GM12864 (cell line): Measurements from ENCODE around the gene EIPR1.

Experiments
- DNase-seq: peaks from one replicate; pipeline ENCODE4 v3.0.0-alpha.2; 2011; ENCODE audit warnings: low read depth
- H3K4me3 ChIP-seq: 2 replicates; pipeline ENCODE4 v1.5.1; 2011; ENCODE audit warnings: mild to moderate bottlenecking, low read depth, low read length, control low read depth
- CTCF ChIP-seq: IDR thresholded peaks from 2 replicates; pipeline ENCODE4 v1.5.1; 2011; ENCODE audit warnings: low read depth, mild to moderate bottlenecking, moderate library complexity, low read length, control low read depth, inconsistent platforms; ENCODE audit errors: missing control alignments

The EIPR1 gene

GRCh38 chr2:3313781-3314375 lies 63.7 kb downstream of the EIPR1 start:
- DNase-seq, result no peak
- no peak for TF ChIP-seq CTCF
- no peak overlapping the region for H3K4me3 ChIP-seq

- DNase-seq, result no peak
- TF ChIP-seq CTCF, result no peak
- H3K4me3 ChIP-seq, result no peak overlapping the region
Measured at GRCh38 chr2:3312576-3313345, 64.9 kb downstream of the EIPR1 start.

- no peak for TF ChIP-seq CTCF
- no peak overlapping the region for H3K4me3 ChIP-seq
- no peak for DNase-seq
Measured at GRCh38 chr2:3311601-3312000, 66.0 kb downstream of the EIPR1 start.

GRCh38 chr2:3309496-3310355 lies 67.9 kb downstream of the EIPR1 start:
- DNase-seq, result no peak
- no peak for TF ChIP-seq CTCF
- no peak overlapping the region for H3K4me3 ChIP-seq

GRCh38 chr2:3307901-3308300 lies 69.7 kb downstream of the EIPR1 start:
- DNase-seq, result no peak
- no peak overlapping the region for H3K4me3 ChIP-seq
- TF ChIP-seq CTCF, result no peak

- TF ChIP-seq CTCF, result no peak
- DNase-seq, result no peak
- H3K4me3 ChIP-seq, result no peak overlapping the region
Measured at GRCh38 chr2:3307236-3307635, 70.4 kb downstream of the EIPR1 start.
